Large intestine (tissue), 3 donors: ENCODE data around the gene COL11A1. TPM values are rescaled to one million over a fixed set of nuclear protein-coding genes. Genes with fewer than 3 reads are reported as not detected.
"Not testable (repeated sequence)": the region's sequence is repeated elsewhere in the genome, so short reads cannot be mapped to it uniquely, and the experiment has no call there.

Source experiments
- DNase-seq, 2 donors: peaks; one replicate each; pipeline versions ENCODE4 v3.0.0 to v3.0.0-alpha.2; 2013
- H3K27ac ChIP-seq: one replicate; pipeline ENCODE4 v1.5.1; 2013; ENCODE audit warnings: low read length
- H3K27me3 ChIP-seq: 2 replicates; pipeline ENCODE4 v1.6.1; 2013; ENCODE audit warnings: low read length; ENCODE audit not compliant: control insufficient read depth, insufficient read depth
- H3K36me3 ChIP-seq: 2 replicates; pipeline ENCODE4 v1.6.1; 2013; ENCODE audit warnings: low read length; ENCODE audit not compliant: control insufficient read depth, insufficient read depth
- H3K4me1 ChIP-seq: one replicate; pipeline ENCODE4 v1.6.1; 2013; ENCODE audit warnings: low read length; ENCODE audit not compliant: control insufficient read depth, insufficient read depth
- H3K4me3 ChIP-seq: one replicate; pipeline ENCODE4 v1.5.1; 2013; ENCODE audit warnings: low read length
- H3K9me3 ChIP-seq: one replicate; pipeline ENCODE4 v1.6.1; 2013; ENCODE audit warnings: mild to moderate bottlenecking, low read depth, low read length, moderate library complexity; ENCODE audit not compliant: control insufficient read depth
- WGBS: methylation state at CpG from one replicate; pipeline ENCODE4 v1.1.5; 2013; ENCODE audit warnings: low lambda C conversion rate; ENCODE audit not compliant: insufficient coverage; 5-methylcytosine and 5-hydroxymethylcytosine counted together
- polyA plus RNA-seq: library from polyadenylated mRNA; unstranded; fragments of 120-200 nt; gene quantifications from one replicate; pipeline ENCODE4 v1.2.1, GENCODE V29; 2013

COL11A1 gene
- polyA plus RNA-seq, 1 donor = 4.1 TPM

- 100% methylated on average over 1 of the region's 1 CpG for WGBS
- Histone ChIP-seq H3K27ac (no peak overlapping the region), H3K27me3 (no peaks in the 10 kb centered on the region), H3K4me3 (no peak overlapping the region), H3K36me3 (no peaks in the 10 kb centered on the region), H3K9me3 (no peaks in the 10 kb centered on the region), H3K4me1 (no peaks in the 10 kb centered on the region)
- no peak for DNase-seq
Measured at GRCh38 chr1:103087256-103087655, 21.1 kb downstream of the COL11A1 start.

DNA sequence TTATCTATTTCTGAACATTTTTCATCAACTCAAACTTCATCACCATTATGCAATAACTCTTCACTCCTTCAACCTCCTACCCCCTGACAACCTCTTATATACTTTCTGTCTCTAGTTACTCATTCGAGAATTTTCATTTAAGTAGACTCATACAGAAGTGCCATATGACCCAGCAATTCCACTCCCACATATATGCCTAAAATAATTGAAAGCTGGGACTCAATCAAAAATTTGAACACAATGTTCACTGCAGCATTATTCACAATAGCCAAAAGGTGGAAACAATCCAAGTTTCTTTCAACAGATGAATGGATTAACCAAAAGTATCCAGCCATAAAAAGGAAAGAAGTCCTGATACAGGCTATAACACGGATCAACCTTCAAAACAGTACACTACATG is 24.1 kb downstream of the COL11A1 start:
- WGBS = 0% methylated on average over 1 of the region's 2 CpGs
- Histone ChIP-seq H3K4me3 (no peak overlapping the region), H3K27me3 (no peaks in the 10 kb centered on the region), H3K4me1 (no peaks in the 10 kb centered on the region), H3K36me3 (no peaks in the 10 kb centered on the region), H3K9me3 (no peaks in the 10 kb centered on the region), H3K27ac (no peak overlapping the region)
- DNase-seq = no peak

DNA sequence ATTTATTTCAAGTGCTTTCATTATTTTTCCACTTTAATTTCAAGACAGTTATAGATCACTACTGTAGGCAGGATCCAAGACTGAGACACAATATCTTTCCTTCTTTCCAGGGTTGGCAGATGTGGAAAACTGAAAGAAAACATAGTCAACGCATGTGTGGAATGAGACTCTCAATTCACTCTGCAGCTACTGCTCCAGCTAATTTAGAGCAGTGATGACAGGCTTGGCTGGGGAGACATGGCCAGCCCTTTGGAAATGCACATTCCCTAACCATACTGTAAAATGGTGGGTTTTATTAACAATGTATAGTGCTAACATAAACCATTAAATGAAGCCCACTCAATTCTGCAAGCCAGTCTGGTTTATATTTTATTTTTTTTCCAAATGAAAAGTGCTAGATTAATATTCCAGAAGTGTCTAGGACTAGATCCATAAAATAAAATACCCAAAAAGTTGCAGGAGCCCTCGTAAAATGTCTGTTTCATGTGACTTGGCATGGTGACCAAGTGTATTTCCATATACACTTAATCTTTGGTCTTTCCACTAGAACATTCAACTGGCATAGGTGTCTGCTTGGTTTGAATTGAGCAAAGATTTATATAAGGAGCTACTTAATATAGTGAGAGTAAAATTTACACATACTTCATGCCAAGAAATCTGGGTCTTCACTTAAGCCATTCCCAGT is 32.9 kb downstream of the COL11A1 start:
- Histone ChIP-seq H3K9me3 (no peaks in the 10 kb centered on the region), H3K4me1 (no peaks in the 10 kb centered on the region), H3K27me3 (no peaks in the 10 kb centered on the region), H3K4me3 (no peak overlapping the region), H3K27ac (no peak overlapping the region), H3K36me3 (no peaks in the 10 kb centered on the region)
- 100% methylated on average over 1 of the region's 2 CpGs for WGBS
- no peak for DNase-seq

- 80% methylated on average over 1 of the region's 6 CpGs for WGBS
- Histone ChIP-seq H3K4me1 (no peaks in the 10 kb centered on the region), H3K27ac (no peak overlapping the region), H3K9me3 (no peaks in the 10 kb centered on the region), H3K4me3 (no peak overlapping the region), H3K36me3 (no peaks in the 10 kb centered on the region), H3K27me3 (no peaks in the 10 kb centered on the region)
- no peak for DNase-seq
Measured at GRCh38 chr1:103074224-103074623, 34.1 kb downstream of the COL11A1 start.

DNA sequence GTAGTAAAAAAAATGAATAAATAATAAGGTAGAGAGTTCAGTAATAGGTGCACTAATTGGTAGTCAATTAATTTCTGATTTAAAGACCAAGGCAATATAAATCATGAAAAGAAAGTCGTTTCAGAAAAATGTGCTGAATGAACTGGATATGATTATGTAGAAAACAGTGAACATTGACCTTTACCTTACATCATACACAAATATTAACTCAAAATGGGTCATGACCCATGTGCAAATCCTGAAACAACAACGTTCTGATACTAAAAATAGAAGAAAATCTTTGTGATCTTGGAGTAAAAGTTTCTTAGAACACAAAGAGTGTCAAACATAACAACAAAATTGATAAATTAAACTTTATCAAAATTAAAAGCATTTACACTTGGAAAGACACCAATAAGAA is 39.1 kb downstream of the COL11A1 start:
- H3K27ac ChIP-seq = no peak overlapping the region

DNA sequence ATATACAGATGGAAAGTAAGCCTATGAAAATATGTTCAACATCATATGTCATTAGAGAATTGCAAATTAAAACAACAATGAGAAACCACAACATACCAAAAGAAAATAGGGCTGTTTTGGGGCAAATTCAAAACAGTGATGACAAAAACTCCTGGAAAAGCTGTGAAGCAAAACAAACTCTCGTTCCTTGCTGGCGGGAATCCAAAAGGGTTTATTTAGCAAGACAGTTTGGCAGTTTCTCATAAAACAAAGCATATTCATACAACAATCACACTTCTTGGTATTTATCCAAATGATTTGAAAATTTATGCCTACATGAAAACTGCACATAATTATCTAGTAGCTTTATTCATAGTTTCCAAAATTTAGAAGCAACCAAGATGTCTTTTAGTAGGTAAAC is 44.4 kb downstream of the COL11A1 start:
- Histone ChIP-seq H3K27me3 (no peaks in the 10 kb centered on the region), H3K4me1 (no peaks in the 10 kb centered on the region), H3K27ac (no peak overlapping the region), H3K36me3 (no peaks in the 10 kb centered on the region), H3K4me3 (no peak overlapping the region), H3K9me3 (no peaks in the 10 kb centered on the region)
- 80% methylated on average over 1 of the region's 2 CpGs for WGBS
- DNase-seq = no peak

More for the DNA sequence above, 39.1 kb downstream of the COL11A1 start:
- Histone ChIP-seq H3K36me3 (no peaks in the 10 kb centered on the region), H3K27me3 (no peaks in the 10 kb centered on the region), H3K4me3 (no peak overlapping the region), H3K9me3 (no peaks in the 10 kb centered on the region), H3K4me1 (no peaks in the 10 kb centered on the region)
- no peak for DNase-seq
- WGBS = no CpG with 5 or more reads among the region's 2 CpGs

- Histone ChIP-seq H3K9me3 (no peaks in the 10 kb centered on the region), H3K4me1 (no peaks in the 10 kb centered on the region), H3K27me3 (no peaks in the 10 kb centered on the region), H3K36me3 (no peaks in the 10 kb centered on the region), H3K4me3 (no peak overlapping the region), H3K27ac (no peak overlapping the region)
- DNase-seq = no peak
Measured at GRCh38 chr1:103058391-103058790, 49.9 kb downstream of the COL11A1 start.

DNA sequence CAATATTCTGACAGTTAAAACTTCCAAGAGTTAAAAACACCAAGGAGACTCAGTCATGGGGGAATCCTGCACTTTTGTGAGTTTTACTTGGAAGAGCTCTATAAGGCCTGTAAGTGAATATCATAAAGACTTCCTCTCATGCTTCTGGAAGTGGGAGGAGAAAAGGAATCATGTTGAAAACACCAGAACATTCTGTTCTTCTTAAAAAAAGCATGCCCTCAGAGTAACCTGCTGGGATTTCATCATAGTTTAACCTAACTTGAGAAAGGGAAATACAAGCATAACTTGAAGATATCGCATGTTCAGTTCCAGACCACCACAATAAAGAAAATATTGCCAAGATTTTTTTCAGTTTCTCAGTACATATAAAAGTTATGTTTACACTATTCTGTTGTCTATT is 51.9 kb downstream of the COL11A1 start:
- Histone ChIP-seq H3K36me3 (no peaks in the 10 kb centered on the region), H3K9me3 (no peaks in the 10 kb centered on the region), H3K4me3 (no peak overlapping the region), H3K27ac (no peak overlapping the region), H3K27me3 (no peaks in the 10 kb centered on the region), H3K4me1 (no peaks in the 10 kb centered on the region)
- no peak for DNase-seq
- WGBS = no CpG with 5 or more reads among the region's 1 CpG

DNA sequence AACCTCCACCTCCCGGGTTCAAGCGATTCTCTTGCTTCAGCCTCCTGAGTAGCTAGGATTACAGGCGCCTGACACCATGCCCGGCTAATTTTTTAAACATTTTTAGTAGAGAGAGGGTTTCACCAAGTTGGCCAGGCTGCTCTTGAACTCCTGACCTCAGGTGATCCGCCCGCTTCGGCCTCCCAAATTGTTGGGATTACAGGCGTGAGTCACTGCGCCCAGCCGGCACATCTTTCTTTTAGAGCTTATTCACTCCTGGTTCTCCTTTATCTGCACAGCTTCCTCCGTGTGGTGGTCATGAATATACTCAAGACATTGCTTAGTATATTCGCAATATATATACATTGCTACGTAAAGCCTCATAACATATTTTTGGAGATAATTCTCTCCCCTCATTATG is 80.2 kb downstream of the COL11A1 start:
- WGBS = no CpG with 5 or more reads among the region's 13 CpGs
- H3K27me3 ChIP-seq, H3K27ac ChIP-seq, H3K4me1 ChIP-seq, H3K4me3 ChIP-seq, H3K9me3 ChIP-seq, DNase-seq, H3K36me3 ChIP-seq: not testable (repeated sequence)

DNA sequence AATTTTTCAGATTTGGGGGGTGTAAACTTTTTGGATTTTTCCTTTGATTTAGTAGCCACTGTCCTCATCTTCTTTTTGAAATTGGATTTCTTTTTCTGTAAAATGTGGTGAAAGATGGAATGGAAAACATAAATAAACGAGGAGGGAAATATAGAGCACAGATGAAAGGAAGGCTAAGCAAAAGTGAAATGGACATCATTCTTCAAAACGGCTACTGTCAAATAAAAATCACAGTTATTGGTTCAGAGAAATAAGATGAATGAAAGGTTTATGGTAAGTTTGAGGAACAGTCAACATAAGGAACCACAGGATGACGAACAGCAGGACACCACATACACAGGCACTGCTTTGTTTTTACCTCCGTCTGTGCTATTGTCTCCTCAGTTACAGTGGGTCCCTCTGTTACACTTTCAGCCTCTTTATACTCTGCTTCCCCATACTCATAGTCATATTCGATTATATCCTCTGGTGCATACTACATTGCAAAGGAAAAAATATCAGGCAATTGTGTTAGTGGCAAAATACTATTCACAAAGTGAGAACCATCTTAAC is 82.4 kb downstream of the COL11A1 start:
- Histone ChIP-seq H3K4me3 (no peak overlapping the region), H3K27me3 (no peaks in the 10 kb centered on the region), H3K36me3 (no peaks in the 10 kb centered on the region), H3K27ac (no peak overlapping the region), H3K4me1 (no peaks in the 10 kb centered on the region), H3K9me3 (no peaks in the 10 kb centered on the region)
- whole genome bisulfite sequencing = 69% methylated on average over 3 of the region's 5 CpGs
- no peak for DNase-seq

GRCh38 chr1:103024051-103024450 is 84.3 kb downstream of the COL11A1 start:
- H3K4me1 ChIP-seq = no peaks in the 10 kb centered on the region
- H3K36me3 ChIP-seq = no peaks in the 10 kb centered on the region
- 63% methylated on average over 1 of the region's 1 CpG for WGBS
- no peak overlapping the region for H3K27ac ChIP-seq
- no peaks in the 10 kb centered on the region for H3K9me3 ChIP-seq
- no peak for DNase-seq
- no peaks in the 10 kb centered on the region for H3K27me3 ChIP-seq
- H3K4me3 ChIP-seq = no peak overlapping the region
